Astrocyte (in vitro differentiated cells and primary cell): ENCODE data around the gene ARMC9.

ENCODE experiments used
- EZH2 ChIP-seq: IDR thresholded peaks from 2 replicates; pipeline ENCODE4 v1.6.1; 2012; ENCODE audit warnings: mild to moderate bottlenecking, low read length, inconsistent platforms; ENCODE audit not compliant: insufficient read depth
- TF ChIP-seq, protein P1 (sequence below): IDR thresholded peaks from 2 replicates; pipeline ENCODE4 v1.5.1; 2011; ENCODE audit warnings: low read depth, mild to moderate bottlenecking, inconsistent platforms, low read length, moderate library complexity; ENCODE audit not compliant: insufficient read depth

DNA sequence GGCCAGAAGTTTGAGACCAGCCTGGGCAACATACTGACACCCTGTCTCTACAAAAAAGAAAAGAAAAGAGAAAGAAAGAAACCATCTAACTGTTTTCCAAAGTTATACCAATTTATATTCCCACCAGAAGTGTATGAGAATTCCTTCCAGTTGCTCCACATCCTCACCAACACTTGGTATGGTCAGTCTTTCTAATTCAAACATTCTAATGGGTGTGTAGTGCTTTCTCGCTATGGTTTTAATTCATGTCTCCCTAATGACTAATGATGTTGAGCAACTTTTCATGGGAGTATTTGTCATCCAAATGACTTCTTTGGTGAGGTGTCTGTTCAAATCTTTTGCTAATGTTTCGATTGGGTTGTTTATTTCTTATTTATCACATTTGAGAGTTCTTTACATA lies 186.5 kb downstream of the ARMC9 start:
- TF ChIP-seq, protein P1, sequence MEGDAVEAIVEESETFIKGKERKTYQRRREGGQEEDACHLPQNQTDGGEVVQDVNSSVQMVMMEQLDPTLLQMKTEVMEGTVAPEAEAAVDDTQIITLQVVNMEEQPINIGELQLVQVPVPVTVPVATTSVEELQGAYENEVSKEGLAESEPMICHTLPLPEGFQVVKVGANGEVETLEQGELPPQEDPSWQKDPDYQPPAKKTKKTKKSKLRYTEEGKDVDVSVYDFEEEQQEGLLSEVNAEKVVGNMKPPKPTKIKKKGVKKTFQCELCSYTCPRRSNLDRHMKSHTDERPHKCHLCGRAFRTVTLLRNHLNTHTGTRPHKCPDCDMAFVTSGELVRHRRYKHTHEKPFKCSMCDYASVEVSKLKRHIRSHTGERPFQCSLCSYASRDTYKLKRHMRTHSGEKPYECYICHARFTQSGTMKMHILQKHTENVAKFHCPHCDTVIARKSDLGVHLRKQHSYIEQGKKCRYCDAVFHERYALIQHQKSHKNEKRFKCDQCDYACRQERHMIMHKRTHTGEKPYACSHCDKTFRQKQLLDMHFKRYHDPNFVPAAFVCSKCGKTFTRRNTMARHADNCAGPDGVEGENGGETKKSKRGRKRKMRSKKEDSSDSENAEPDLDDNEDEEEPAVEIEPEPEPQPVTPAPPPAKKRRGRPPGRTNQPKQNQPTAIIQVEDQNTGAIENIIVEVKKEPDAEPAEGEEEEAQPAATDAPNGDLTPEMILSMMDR: no peak
- no peak for TF ChIP-seq EZH2
